NT2/D1 (cell line): ENCODE results near the gene SYT12.

Experiments used
- SUZ12 ChIP-seq: IDR thresholded peaks from 2 replicates; pipeline ENCODE4 v1.6.1; 2011; ENCODE audit not compliant: insufficient read length, insufficient read depth; ENCODE audit errors: extremely low read depth
- ZNF274 ChIP-seq: IDR thresholded peaks from 2 replicates; pipeline ENCODE4 v1.6.1; 2011; ENCODE audit warnings: mild to moderate bottlenecking, low read depth, low read length

DNA sequence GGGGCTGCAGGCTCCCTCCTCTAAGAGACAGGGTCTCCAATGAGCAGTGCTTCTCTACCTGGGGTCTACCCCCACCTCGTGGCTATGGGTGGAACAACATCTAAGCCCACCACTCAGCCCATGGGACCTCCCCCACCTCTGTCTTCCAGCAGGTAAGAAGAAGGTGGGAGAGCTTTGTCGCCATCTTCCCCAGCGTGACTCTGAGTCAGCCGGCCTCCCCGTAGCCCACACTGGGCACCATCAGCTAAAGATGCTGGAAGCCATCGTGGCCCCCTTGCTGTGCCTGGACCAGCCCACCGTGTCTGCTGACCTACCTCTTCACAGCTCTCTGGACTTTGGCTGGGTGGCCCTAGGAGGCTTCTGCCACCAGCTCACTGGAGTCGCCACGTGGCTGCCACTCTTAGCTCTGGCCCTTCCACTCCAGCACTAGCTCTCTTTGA lies 46.9 kb upstream of the SYT12 start:
- no peak for TF ChIP-seq ZNF274
- no peak for TF ChIP-seq SUZ12
